Lung (tissue), 12 donors: Measurements from ENCODE around the gene SLC12A8. TPM values are rescaled to one million over a fixed set of nuclear protein-coding genes. Genes with fewer than 3 reads are reported as not detected.

Experiments
- ATAC-seq: fragments of 200-7000 bp; cut with Tn5 transposase; one replicate; pipeline ENCODE4 v1.9.1; 2020; ENCODE audit warnings: moderate number of reproducible peaks; ENCODE audit not compliant: insufficient read depth, low FRiP score
- DNase-seq, 3 donors: peaks; one replicate each; pipeline ENCODE4 v3.0.0-alpha.2; 2013 to 2017
- H3K27ac ChIP-seq, 2 donors: one replicate each; pipeline ENCODE4 v1.5.1; 2013; ENCODE audit warnings: mild to moderate bottlenecking in 2 of 2, moderate library complexity in 2 of 2, control low read depth in 1 of 2, inconsistent platforms in 1 of 2, low read depth in 1 of 2, low read length in 1 of 2
- H3K27me3 ChIP-seq, 3 donors: one replicate each; pipeline ENCODE4 v1.5.1; 2013; ENCODE audit warnings: low read length in 2 of 3; ENCODE audit not compliant: control insufficient read depth in 3 of 3, insufficient read depth in 3 of 3
- H3K36me3 ChIP-seq, 4 donors: one replicate each; pipeline ENCODE4 v1.5.1; 2013; ENCODE audit warnings: low read length in 4 of 4, mild to moderate bottlenecking in 1 of 4, moderate library complexity in 1 of 4; ENCODE audit not compliant: control insufficient read depth in 4 of 4, insufficient read depth in 4 of 4
- H3K4me1 ChIP-seq, 5 donors: one replicate each; pipeline ENCODE4 v1.5.1; 2013; ENCODE audit warnings: low read length in 5 of 5, mild to moderate bottlenecking in 2 of 5, moderate library complexity in 1 of 5; ENCODE audit not compliant: control insufficient read depth in 5 of 5, insufficient read depth in 5 of 5
- H3K4me3 ChIP-seq: one replicate; pipeline ENCODE4 v1.5.1; 2013; ENCODE audit warnings: mild to moderate bottlenecking, control low read depth, moderate library complexity
- H3K9ac ChIP-seq, 2 donors: one replicate each; pipeline ENCODE4 v1.5.1; 2013; ENCODE audit warnings: low read length in 2 of 2, control low read depth in 1 of 2; ENCODE audit not compliant: insufficient read depth in 1 of 2
- H3K9me3 ChIP-seq, 4 donors: one replicate each; pipeline ENCODE4 v1.5.1; 2013; ENCODE audit warnings: low read length in 3 of 4, mild to moderate bottlenecking in 1 of 4, moderate library complexity in 1 of 4; ENCODE audit not compliant: control insufficient read depth in 4 of 4, insufficient read depth in 3 of 4
- WGBS, 2 donors: extraction: QIAGEN DNeasy Blood & Tissue Kit; methylation state at CpG; one replicate each; pipeline ENCODE4 v1.1.7; 2013; 5-methylcytosine and 5-hydroxymethylcytosine counted together
- polyA plus RNA-seq, 2 donors: library from polyadenylated mRNA; stranded (reverse); fragments of 200-250 nt; gene quantifications; one replicate each; pipeline ENCODE4 v1.2.1, GENCODE V29; 2013
- total RNA-seq, 2 donors: library from RNA; depleted of rRNA in 1 of 2; stranded (reverse); fragments of >200 nt in 1 of 2; gene quantifications; one replicate each; pipeline ENCODE4 v1.2.1, GENCODE V29; 2014 to 2021
- TF ChIP-seq, protein P1 (sequence below): IDR thresholded peaks from 2 replicates; pipeline ENCODE4 v1.5.1; 2012; ENCODE audit warnings: mild to moderate bottlenecking; ENCODE audit errors: control extremely low read depth, extremely low read depth
- donor health status: control.
- donor health status: control.
- donor health status: Bipolar disorder and iron deficiency.
- donor health status: healthy.
- donor health status: DM: yes; HTN: yes; CAD: no.

SLC12A8 gene
- total and polyA plus RNA-seq, 4 donors, result 3.1 to 9.8 (median 5.8) TPM

DNA sequence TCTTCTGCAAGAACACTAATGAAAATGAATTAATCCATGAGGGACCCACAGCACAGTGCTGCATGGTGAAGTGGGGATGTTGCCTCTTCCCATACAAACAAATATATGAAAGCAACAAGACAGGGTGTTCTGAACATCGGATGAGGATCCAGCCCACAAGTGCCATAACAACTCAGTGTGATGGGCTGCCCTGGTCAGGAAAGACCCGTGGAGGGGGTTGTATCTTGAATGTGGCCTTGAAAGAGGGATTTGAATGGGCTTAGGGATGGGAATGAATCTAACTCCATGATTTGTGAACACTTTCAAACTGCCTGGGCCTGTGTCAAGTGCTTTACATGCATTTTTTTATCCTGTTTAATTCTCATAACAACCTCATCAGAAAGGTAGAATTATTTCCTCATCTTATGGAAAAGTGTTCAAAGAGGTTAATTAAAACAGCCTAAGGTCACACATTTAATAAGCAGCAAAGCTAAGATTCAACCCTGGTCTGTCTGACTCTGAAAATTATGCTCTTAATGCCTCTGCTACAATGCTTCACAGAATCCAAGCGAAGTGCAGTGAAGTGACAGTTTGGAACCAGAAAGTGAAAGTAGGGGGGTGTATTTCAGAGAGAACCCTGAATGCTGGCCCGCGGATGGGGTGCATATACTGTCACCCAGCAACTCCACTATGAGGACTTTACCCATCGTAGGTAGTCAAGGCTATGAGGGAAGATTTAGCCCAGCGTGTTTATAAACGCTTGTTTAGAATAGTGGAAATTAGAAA is 91.1 kb downstream of the SLC12A8 start:
- no peaks in the 10 kb centered on the region for H3K27me3 ChIP-seq
- no peak overlapping the region for H3K27ac ChIP-seq
- peak overlapping the region; percentile 4 to 7 for H3K9ac ChIP-seq
- no peak overlapping the region for H3K4me3 ChIP-seq
- 53 to 60% methylated on average over 8 of the region's 8 CpGs for WGBS, 2 donors
- H3K36me3 ChIP-seq, result no peaks in the 10 kb centered on the region
- ATAC-seq, result no peak
- H3K4me1 ChIP-seq, result peaks cover 5 to 20% (median 7%) of the 10 kb centered on the region in 5 donors
- H3K9me3 ChIP-seq, result no peaks in the 10 kb centered on the region
- TF ChIP-seq, protein P1, sequence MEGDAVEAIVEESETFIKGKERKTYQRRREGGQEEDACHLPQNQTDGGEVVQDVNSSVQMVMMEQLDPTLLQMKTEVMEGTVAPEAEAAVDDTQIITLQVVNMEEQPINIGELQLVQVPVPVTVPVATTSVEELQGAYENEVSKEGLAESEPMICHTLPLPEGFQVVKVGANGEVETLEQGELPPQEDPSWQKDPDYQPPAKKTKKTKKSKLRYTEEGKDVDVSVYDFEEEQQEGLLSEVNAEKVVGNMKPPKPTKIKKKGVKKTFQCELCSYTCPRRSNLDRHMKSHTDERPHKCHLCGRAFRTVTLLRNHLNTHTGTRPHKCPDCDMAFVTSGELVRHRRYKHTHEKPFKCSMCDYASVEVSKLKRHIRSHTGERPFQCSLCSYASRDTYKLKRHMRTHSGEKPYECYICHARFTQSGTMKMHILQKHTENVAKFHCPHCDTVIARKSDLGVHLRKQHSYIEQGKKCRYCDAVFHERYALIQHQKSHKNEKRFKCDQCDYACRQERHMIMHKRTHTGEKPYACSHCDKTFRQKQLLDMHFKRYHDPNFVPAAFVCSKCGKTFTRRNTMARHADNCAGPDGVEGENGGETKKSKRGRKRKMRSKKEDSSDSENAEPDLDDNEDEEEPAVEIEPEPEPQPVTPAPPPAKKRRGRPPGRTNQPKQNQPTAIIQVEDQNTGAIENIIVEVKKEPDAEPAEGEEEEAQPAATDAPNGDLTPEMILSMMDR, result no peak
- DNase-seq, result no peak

DNA sequence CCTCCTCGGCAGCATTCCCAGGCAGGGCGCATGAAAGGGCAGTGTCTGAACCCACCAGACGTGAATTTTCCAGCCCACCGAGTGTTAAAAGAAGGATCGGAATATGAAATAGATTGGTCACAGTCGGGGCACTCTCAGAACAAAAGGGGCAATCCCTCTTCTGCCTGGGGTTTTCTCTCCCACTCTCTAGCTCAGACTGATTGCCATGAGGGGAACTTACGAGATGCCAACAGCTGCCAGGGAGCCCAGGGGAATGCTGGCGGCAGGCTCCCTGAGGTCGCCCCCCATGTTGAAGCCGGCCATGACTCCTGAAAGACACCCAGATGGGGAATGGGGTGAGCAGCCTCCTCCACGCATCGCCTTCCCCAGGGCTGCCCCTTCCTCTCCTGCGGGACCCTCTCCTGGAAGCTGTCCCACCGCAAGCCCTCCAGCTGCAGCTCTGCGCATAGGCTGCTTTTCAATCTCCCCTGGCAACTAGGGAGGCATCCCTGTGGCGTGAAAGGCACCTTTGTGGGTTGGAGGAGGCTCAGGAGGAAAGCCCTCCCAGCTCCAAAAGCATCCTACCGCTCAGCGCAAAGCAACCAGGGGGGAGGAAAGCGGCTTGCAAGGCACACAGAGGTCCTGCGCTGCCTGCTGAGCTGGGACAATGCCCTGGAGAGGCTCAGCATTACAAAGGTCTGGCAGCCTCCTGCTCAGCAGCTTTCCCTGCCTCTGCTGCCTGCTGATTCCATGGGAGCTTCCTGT is 92.0 kb downstream of the SLC12A8 start:
- Histone ChIP-seq H3K27ac (peak overlapping the region in 1 of 2 donors; percentile 62), H3K36me3 (no peaks in the 10 kb centered on the region), H3K4me1 (peaks cover 7 to 22% (median 14%) of the 10 kb centered on the region in 5 donors), H3K9me3 (no peaks in the 10 kb centered on the region), H3K4me3 (no peak overlapping the region), H3K27me3 (no peaks in the 10 kb centered on the region), H3K9ac (no peak overlapping the region)
- no peak for ATAC-seq
- peak; percentile 51 to 66 (median 57) for DNase-seq
- 73 to 79% methylated on average over 19 to 20 of the region's 20 CpGs for WGBS, 2 donors
- TF ChIP-seq, protein P1, result no peak

DNA sequence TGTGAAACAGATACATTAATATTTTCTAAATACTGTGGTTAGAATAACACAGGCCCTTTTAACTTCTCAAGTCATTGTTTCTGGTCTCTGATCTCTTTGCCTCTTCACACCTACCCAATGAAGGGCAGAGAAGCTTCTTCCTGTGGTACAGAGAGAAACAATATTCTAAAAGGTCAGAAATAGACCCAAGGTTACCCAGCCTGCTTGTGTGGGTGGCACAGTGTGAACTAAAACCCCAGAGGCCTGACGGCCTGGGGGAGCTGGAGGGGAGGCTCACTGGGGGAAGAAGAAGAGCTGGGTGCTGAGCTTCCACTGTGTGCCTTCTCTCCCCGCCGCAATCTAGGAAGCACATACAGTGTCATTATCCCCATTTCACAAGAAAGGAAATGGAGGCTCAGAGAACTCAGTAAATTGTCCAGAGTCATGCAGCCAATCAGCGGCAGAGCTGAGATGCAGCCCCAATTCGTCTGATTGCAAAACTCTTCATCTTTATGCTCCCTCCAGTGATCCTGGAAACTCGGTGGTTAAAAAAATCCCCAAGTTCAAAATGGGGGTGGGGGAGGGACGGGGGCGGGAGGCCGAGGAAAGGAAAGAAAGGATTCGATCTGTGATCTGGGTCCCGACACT is 92.7 kb downstream of the SLC12A8 start:
- no peak overlapping the region for H3K9ac ChIP-seq
- no peaks in the 10 kb centered on the region for H3K36me3 ChIP-seq
- H3K4me3 ChIP-seq, result no peak overlapping the region
- H3K27me3 ChIP-seq, result no peaks in the 10 kb centered on the region
- no peaks in the 10 kb centered on the region for H3K9me3 ChIP-seq
- 52 to 62% methylated on average over 11 of the region's 11 CpGs for WGBS, 2 donors
- DNase-seq, result peak in 1 of 3 donors; percentile 58
- no peak overlapping the region for H3K27ac ChIP-seq
- peaks cover 7 to 27% (median 15%) of the 10 kb centered on the region in 5 donors for H3K4me1 ChIP-seq
- no peak for ATAC-seq
- TF ChIP-seq, protein P1, result no peak
